ENCODE measurements around the gene ATG13. TPM values are rescaled to one million over a fixed set of nuclear protein-coding genes. Genes with fewer than 3 reads are reported as not detected.
"Not testable (repeated sequence)": the region's sequence is repeated elsewhere in the genome, so short reads cannot be mapped to it uniquely, and the experiment has no call there.

The ATG13 gene
- polyA plus RNA-seq, 1 donor: 69.5 TPM

DNA sequence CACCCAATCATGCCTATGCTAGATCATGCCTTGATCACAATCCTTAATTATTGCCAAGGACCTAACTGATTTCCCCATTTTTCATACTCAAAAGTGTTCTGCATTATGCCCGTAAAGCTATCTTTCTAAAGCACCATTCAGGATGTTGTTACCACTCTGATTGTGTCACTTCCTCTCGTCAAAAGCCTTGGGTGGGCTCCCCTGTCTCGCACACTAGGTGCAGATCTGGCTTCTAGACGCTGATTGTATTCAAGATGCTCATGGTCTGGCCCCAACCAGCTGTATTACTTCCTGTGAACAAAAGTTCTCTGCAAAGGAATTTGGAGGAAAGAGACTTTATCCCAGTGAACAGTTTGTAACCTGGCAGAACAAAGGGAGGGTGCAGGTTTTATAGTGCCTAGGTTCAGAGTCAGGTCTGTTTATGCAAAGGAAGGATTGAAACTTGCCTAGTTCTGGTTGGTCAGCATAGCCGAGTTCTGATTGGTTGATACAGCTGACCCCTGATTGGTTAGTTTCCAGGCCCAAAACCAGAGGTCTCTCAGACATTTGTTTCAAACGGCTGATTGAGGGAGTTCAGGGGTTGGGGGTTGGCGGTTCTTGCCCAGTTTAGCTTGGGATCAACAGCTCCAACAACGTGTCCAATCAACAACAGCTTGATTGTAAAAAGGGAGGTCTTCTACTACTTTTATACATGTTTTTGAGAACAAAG lies 25.4 kb downstream of the ATG13 start:
- no peak for DNase-seq

DNA sequence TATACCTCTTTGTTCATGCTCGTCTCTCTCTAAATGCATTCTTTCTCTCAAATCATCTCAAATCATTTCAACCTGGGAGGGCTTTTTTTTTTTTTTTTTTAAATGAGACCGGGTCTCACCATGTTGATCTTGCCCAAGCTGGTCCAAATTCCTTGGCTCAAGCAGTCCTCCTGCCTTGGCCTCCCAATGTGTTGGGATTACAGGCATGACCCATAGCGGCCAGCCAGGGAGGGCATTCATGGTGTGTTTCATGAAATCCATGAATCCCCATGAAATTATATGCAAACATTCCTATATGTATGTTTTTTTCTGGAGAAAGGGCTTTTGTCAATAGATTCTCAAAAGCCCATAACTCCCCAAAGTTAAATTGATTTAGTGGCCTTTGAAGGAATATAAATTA lies 26.2 kb downstream of the ATG13 start:
- DNase-seq: no peak

DNA sequence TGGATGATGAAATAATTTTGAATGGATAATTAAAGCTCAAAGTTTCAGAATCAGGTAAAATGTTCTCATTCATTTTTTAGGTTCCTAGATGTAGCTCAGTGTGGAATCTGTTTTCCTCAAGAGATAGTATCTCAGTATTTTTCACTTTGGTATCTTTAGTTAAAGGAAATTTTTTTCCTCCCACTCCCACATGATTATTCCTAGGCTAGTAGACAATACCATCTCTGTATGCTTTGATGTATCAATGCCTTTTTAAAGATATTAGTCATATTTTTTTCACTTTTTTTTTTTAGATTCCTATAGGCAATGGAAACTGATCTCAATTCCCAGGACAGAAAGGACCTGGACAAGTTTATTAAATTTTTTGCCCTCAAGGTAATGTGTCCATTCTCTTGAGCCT lies 26.6 kb downstream of the ATG13 start:
- no peak for DNase-seq

DNA sequence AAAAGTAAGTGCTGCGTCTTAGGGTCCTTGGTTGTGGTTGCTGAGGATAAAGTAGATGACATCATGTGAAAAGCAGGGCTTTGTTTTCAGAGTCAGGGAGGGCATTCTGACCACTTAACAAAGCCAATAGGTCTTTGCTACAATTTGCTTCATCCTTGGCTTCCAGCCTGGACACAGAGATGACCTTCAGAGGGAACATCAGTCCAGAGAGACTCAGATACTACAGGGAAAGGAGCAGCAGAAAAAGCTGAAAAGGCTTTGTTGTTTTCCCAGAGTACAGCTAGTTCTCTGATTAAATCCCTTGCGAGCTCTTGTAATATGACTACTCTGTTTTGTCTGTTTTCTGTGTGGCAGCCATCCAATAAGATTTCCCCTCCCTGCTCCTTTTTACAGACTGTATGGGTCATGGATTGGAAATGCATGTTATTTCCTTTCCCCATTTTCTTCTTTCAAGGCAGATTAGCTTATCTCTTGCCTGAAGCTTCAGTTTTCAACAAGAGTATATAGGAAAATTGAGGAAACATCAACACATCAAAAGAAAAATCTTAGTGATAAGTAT lies 31.9 kb downstream of the ATG13 start:
- peak; percentile 26 for DNase-seq

DNA sequence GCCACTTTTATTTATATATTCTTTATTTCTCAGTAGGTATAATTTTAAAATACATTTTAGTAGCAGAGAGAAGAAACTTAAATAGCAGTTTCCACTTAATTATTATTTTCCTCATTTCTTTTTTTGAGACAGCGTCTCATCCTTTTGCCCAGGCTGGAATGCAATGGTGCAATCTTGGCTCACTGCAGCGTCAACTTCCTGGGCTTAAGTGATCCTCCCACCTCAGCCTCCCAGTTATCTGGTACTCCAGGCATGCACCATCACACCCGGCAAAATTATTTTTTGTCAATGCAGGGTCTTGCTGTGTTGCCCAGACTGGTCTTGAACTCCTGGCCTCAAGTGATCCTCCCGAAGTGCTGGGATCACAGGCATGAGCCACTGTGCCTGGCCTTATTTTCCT lies 38.3 kb downstream of the ATG13 start:
- DNase-seq: no peak

DNA sequence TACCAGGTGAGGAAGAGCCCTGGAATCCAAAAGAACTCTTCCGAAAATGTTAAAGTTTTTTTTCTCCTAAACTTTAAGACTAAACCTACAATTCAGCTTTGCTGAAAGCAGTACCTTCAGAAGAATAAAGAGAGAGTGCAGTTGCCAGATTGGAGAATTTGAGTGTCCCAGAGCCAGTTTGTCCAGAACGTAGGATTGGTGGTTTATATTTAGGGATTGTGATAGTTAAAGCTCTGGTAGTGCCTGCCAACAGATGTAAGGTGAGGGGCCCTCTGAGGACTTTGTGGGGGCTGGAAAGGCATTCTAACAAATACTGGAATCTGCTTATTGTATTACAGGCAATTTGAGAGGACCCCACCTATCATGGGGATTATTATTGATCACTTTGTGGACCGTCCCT lies 39.8 kb downstream of the ATG13 start:
- DNase-seq: no peak

DNA sequence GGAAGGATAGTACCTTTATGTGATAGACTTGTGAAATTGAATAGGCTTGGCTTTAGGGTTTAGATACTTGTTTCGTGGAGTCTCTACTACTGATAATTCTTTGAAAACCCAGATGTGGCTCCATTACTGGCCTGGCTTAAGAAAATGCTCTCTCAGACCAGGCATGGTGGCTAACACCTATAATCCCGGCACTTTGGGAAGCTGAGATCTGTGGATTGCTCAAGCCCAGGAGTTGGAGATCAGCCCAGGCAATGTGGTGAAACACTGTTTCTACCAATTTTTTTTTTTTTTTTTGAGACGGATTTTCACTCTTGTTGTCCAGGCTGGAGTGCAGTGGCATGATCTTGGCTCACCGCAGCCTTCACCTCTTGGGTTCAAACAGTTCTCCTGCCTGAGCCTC lies 40.9 kb downstream of the ATG13 start:
- no peak for DNase-seq

DNA sequence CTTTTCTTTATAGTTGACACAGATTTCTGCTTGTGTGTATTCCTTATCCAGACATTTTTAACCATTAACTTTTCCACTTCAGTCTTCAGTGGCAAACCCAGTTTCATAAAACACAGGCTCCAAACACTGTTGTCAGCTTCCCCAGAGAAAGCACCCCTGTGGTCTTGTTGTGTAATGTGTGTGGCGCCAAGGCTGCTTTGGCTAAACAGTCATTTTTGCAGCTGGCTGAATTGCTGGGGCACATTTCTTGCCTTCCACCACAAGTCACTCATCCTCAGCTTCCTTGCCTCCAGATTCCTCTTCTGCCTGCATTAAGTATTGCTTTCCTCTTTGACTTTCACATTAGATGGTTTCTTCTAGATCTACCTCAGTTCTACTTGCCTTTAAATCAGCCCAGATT lies 42.6 kb downstream of the ATG13 start:
- DNase-seq: no peak

DNA sequence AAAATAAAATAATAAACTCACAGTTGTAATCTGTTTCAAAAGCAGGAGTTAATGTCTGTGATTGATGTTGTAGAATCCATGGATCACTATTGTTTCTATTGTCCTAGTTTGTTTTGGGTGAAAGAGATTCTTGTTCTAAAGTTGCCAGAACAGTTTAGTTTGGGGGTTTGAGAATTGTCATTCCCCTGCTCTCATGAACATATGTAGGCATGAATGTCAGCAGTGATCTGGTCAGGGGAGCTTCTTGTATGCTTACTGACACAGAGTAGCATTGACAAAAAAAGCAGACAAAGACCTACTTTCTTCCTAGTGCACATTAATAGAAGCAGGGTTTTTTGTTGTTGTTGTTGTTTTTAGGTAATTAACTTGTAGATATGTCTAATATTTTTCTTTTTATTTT lies 44.5 kb downstream of the ATG13 start:
- no peak for DNase-seq

DNA sequence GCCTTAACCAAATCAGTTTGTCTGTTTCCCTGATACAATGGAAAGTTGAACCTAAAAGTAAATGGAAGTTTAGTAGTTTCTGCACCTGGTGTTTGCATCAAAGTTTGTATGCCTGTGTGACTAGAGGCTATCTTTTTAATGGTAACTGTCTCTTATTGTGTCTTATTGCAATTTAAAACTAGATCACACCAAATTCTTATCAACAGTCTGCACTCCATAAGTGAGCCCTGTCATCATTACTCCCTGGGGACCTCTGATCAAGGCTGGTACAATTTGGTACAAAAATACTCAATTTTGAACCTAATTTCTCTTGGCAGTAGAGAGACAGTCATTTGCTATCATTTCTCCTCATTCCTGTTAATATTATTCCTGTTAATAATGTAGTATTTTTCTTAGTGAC lies 45.0 kb downstream of the ATG13 start:
- no peak for DNase-seq

DNA sequence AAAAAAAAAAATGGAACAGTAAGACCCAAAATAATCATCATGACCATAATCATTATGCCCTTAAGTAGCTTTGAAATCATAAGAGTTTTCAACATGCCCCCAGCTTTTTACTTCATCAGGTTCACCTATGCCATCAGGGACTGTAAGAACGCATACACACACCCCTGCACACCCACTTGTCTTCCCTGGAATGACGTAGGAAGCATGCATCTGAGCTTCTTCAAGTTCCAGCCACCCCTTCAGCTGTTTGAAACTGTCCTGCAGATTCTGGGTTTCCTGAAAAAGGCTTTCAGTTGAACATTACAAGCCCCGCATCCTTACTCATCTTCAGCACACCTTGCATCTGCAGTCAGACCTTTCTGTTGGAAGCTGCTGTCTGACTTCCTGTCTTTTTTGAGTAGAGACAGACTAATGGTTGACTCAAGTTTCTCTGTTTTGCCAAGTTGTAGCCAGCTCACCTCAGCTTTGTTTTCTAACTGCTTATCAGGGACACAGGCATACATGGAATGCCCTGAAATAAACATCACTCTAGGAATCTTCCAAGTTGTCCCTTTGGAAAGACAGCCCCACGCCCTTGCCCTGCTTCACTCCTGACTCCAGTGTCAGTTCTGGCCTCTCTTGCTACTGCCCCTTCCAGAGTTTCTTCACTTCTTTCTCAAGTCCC lies 46.1 kb downstream of the ATG13 start:
- DNase-seq: no peak

DNA sequence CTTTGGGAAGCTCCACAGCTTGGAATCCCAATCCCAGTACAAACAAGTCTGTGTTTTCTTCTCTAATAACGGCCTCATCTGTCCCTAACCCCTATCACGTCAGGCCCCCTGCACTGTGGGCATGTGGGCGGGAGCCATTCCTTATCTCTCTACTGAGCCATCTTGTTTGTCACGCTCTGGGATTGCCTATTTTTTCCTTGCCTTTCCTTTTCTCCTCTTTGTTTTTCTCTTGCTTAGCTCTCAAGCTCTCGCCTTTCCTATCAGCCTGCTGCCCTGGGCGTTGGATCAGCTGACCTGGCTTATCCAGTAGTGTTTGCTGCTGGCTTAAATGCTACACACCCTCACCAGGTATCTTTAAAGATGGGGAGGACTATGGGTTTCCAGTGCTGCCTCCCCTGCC lies 47.3 kb downstream of the ATG13 start:
- DNase-seq: no peak

DNA sequence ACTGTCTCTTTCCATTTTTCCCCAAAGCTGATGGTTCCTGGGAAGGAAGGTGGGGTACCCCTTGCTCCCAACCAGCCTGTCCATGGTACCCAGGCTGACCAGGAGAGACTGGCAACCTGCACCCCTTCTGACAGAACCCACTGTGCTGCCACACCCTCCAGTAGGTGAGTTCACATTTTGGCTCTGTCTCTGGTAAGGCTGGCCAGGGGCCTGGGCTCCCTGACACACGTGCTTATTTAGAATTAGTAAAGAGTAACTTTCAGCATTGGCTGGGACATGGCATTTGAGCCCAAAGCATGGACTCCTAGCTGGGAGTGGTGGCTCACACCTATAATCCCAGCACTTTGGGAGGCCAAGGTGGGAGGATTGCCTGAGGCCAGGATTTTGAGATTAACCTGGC lies 48.0 kb downstream of the ATG13 start:
- DNase-seq: no peak

DNA sequence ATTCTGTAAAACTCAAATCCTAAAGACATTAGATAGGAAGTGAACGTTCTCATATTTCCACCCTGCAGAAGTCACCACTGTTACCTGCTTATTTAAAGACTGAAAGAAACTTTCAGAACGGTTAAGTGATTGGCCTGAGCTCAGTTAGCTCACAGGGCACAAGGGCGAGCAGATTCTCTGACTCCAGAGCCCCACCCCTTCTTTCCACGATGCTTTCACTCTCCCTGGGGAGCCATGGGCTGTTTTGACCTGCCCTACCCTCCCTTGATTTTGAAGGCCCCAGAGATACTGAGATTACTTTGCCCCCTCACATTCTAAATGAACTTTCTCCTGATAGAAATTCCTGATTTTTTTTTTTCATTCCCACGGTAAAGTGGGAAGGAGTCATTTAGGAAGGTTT lies 49.2 kb downstream of the ATG13 start:
- DNase-seq: no peak

DNA sequence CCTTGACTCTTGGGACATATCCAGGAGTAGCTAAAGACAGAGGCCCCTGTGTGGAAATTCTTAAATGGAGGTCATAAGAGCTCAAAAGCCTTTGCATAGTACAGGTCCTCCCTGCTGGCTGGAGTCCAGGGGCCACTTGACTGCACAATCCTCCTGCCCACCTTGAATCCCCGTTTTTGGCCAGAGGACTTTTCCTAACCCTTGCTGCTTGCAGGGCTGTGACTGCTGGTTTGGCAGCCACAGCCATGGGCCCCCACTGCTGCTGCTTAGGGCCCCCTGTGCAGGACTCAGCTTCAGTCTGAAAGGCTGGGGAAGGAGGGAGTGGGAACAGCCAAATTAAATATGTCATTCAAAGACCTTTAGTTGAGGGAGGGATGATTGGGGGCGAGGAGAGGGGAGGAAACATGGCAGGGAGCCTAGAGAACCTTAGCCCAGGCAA lies 49.7 kb downstream of the ATG13 start:
- no peak for DNase-seq

DNA sequence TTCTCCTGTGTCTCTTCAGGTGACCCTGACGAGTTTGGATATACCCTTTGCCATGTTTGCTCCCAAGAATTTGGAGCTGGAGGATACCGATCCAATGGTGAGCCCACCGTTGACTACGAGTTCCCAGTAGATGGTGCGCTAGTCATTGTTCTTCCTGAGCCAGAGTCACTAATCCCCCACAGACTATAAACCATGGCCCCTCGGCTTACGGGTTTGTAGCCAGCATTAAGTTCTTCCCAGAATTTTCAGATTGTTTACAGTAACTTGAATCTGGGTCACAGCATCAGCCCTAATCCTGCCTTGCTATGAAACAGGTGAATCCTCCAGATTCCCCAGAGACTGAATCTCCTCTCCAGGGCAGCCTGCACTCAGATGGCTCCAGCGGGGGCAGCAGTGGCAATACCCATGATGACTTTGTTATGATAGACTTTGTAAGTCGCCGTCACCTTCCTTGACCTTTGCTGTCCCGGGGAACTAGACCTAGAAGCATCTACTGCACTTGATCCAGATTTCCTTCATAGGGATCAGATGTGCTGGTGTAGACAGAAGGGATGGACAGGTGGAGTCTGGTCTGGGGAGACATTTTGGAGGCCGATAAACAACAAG lies 51.2 kb downstream of the ATG13 start:
- DNase-seq: no peak

DNA sequence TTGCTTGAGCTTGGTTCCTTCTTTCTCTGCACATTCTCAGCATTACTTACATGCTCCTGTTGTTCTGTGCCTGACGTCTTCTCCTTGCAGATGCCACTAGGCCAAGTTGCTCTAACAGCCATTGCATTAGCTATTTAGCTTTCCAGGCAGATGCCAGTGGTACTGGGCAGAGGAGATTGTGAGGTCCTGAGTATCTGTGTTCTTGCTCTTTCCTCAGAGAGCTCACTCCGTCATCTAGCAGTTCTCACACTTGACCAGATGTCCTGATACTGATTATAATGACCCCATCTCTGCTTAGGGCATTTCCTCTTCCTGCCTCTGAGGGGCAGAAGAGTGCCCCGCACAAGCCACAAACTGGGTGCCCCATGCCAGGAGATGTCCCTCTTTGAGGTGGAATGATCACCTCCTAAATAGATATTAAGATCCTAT lies 52.4 kb downstream of the ATG13 start:
- DNase-seq: no peak

DNA sequence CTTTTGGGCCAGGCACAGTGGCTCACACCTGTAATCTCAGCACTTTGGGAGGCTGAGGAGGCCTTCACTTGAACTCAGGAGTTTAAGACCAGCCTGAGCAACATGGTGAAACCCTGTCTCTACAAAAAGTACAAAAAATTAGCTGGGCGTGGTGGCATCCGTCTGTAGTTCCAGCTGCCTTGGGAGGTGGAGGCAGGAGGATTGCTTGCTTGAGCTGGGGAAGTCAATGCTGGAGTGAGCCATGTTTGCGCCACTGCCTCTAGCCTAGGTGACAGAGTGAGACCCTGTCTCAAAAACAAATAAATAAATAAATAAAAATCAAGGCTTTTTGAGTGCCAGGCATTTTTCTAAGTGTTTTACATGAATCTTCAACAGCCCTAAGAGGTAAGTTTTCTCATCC lies 53.2 kb downstream of the ATG13 start:
- not testable (repeated sequence) for DNase-seq

DNA sequence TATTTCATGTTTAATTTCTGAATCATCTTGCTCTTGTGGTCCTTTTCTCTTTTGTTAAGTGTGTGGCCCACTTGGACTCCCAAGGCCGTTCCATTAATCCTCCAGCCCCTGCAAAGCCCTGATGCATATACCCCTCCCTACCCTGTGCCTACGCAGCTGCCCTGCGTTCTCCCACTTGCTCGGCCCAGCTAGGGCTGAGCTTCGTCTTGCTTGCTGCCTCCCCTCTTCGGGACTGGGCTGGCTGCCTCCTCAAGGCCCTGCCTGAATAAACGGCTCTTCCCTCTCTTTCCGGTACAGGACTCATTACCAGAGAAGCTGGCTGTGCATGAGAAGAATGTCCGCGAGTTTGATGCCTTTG lies 54.6 kb downstream of the ATG13 start:
- DNase-seq: no peak

DNA sequence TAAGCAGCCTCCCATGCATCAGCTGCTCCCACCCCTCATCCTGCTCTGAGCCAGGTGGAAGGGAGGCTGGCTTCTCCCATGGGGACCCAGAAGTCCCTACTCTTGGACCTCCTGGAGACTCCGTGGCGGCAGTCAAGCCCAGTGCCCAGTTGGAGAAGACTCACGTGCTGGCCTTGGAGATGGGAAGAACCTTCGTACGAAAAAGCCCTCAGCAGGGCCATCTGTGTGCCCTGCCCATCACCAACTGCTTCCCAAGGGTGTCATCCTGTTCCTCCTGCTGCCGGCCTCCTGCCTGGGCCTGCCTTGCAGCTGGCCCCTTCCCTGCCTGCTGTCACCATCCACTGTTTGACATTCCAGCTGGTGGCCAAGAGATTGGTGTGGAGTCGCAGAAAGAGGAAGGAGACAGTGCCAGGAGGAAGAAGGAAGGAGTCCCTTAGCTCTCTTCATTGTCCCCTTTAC lies 55.1 kb downstream of the ATG13 start:
- DNase-seq: no peak

DNA sequence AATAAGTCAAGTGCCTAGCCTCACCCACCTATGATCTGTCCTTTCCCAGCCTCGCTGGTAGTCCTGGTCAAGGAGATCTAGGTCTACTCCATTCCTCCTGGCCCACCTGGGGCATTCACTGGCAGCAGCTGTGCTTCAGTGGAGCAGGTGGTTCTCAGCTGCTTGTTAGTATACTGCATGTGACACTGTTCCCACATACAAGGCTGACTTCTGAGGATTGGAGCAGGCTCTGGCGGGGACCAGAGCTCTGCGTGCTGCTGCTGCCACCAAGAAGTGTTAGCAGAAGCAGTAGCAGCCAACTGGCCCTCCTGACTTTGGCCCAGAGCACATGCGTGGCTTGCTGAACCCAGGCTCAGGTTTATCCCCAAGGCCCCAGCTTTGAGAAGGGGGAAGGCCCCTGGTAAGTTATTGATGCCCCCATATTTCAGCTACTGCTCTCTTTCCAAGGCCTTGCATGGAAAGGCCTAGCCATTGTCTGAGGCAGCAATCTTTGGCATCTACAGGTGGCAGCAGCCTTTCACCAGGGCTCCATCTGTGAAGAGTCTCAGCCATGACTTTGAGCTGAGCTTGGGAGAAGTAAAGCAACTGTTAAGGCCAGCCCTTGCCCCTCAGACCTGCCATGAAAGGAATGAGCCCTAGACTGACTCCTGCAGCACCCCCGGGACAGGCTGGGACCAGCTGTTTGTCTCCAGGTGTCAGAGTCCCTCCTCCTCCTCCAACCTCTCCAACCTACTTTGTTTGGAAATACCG lies 56.5 kb downstream of the ATG13 start:
- DNase-seq: no peak

DNA sequence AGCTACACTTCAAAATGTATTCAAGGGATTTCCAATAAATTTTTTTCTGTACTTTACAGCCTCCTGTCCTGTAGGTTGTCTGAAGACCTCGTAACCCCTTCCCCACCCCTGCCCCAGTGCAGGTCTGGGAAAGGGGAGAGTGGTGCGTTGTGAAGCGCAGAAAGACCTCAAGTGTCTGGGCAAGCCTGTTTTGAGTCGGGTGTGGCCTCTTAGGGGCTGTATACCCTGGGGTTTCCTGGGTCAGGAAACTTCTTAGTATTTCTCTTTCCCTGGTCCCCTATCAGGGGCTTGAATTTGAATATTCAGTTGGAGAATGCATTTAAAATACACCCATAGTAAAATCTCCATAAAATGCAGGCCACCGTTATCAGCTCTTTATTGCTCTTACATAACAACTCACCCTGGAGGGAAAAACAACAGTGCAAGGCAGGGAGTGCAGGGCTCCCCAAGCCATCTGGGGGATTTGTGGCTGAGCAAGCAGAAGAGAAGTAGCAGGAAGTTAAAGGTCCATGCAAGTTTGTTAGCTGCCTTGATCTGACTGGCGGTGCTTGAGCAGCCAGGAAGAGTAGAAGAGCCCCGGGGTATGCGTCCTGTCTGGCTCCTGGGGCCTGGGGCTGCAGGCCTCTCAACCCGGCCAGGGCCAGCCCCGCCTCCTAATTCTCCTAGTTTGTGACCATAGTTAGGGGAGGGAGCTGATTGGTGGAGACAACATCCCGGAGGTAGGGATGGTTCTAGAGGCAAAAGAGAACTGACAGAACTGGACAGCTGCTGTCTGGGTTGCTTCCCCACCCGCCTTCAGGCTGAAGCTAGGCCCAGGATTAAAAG lies 57.3 kb downstream of the ATG13 start:
- DNase-seq: no peak
